GM12878 (cell line): Measurements from ENCODE around the gene B3GNT7. TPM values are rescaled to one million over a fixed set of nuclear protein-coding genes. Genes with fewer than 3 reads are reported as not detected.

Experiments used
- ATAC-seq: fragments of 200-7000 bp; cut with Tn5 transposase; 3 replicates; pipeline ENCODE4 v1.9.1; 2020; ENCODE audit warnings: mild to moderate bottlenecking, moderate library complexity
- BruUV-seq: library from RNA; stranded (reverse); fragments of 400-500 nt; replicated peaks from 2 replicates; lab custom pipeline; 2021; lab: Mats Ljungman, UMichigan
- CTCF ChIA-PET: fragments of 300-600 bp; sonication (Branson Sonifier 250); formaldehyde crosslinking; extraction: SDS; loops from one replicate; lab custom pipeline; 2021; ENCODE audit warnings: inconsistent platforms; lab: Yijun Ruan, JAX
- POLR2A ChIA-PET: fragments of 350-600 bp; formaldehyde crosslinking; extraction: SDS; loops from one replicate; lab custom pipeline; 2021; ENCODE audit warnings: inconsistent platforms; lab: Charles Lee
- RAD21 ChIA-PET: fragments of 300-600 bp; sonication (Branson Sonifier 250); formaldehyde crosslinking; loops from one replicate; lab custom pipeline; 2023; ENCODE audit warnings: antibody characterized with exemption; ENCODE audit not compliant: unreplicated experiment; lab: Charles Lee
- SMC1A ChIA-PET: fragments of 300-600 bp; sonication (Branson Sonifier 250); formaldehyde crosslinking; loops from one replicate; lab custom pipeline; 2023; ENCODE audit not compliant: unreplicated experiment, uncharacterized antibody; lab: Charles Lee
- DNase-seq: peaks from one replicate; pipeline ENCODE4 v3.0.0-alpha.2; 2011; ENCODE audit warnings: low read depth, low spot score
- FAIRE-seq: peaks from 3 replicates; lab custom pipeline; 2011; peaks lifted over from hg19 to GRCh38; lab: Jason Lieb, UNC
- H2AFZ ChIP-seq: 2 replicates; pipeline ENCODE4 v1.6.0; 2011; ENCODE audit warnings: low read depth, low read length, control low read depth; ENCODE audit not compliant: control insufficient read depth
- H3K27ac ChIP-seq: 2 replicates; pipeline ENCODE4 v1.5.1; 2011; ENCODE audit warnings: control low read depth; ENCODE audit not compliant: control insufficient read depth, insufficient read depth
- H3K27me3 ChIP-seq, 2 experiments: replicated peaks in 1 of 2; 2 replicates each; pipeline versions ENCODE4 v1.6.0 to v1.6.1; 2011; ENCODE audit warnings: low read length in 1 of 2; ENCODE audit not compliant: control insufficient read depth in 2 of 2, insufficient read depth in 2 of 2
- H3K36me3 ChIP-seq, 2 experiments: 2 replicates each; pipeline ENCODE4 v1.5.1; 2011; ENCODE audit warnings: low read length in 1 of 2; ENCODE audit not compliant: control insufficient read depth in 2 of 2, insufficient read depth in 2 of 2
- H3K4me1 ChIP-seq: 2 replicates; pipeline ENCODE4 v1.6.1; 2011; ENCODE audit warnings: mild to moderate bottlenecking, low read length, moderate library complexity, mixed read lengths; ENCODE audit not compliant: control insufficient read depth, insufficient read depth
- H3K4me2 ChIP-seq: 2 replicates; pipeline ENCODE4 v1.6.0; 2011; ENCODE audit warnings: control low read depth; ENCODE audit not compliant: control insufficient read depth, insufficient read depth
- H3K4me3 ChIP-seq: fragments of 200-600 bp; sonication (generic); 2 replicates; pipeline ENCODE4 v1.5.1; 2016
- H3K79me2 ChIP-seq: 2 replicates; pipeline ENCODE4 v1.6.0; 2011; ENCODE audit warnings: low read length; ENCODE audit not compliant: control insufficient read depth, insufficient read depth
- H3K9ac ChIP-seq: 2 replicates; pipeline ENCODE4 v1.8.0; 2011; ENCODE audit warnings: low read length, control low read depth, mixed read lengths; ENCODE audit not compliant: control insufficient read depth, insufficient read depth
- H3K9me3 ChIP-seq: replicated peaks from 3 replicates; pipeline ENCODE4 v1.5.1; 2011; ENCODE audit warnings: mild to moderate bottlenecking, low read length; ENCODE audit not compliant: control insufficient read depth, insufficient read depth
- H4K20me1 ChIP-seq: 2 replicates; pipeline ENCODE4 v1.6.0; 2011; ENCODE audit not compliant: control insufficient read depth, insufficient read depth
- BACH1 ChIP-seq: fragments of 450-650 bp; IDR thresholded peaks from 2 replicates; pipeline ENCODE4 v1.6.1; 2017; ENCODE audit warnings: mild to moderate bottlenecking, borderline replicate concordance
- CBX5 ChIP-seq: sonication (generic); IDR thresholded peaks from 2 replicates; pipeline ENCODE4 v1.6.1; 2016; ENCODE audit warnings: low read depth, moderate library complexity, mild to moderate bottlenecking, inconsistent platforms
- EP300 ChIP-seq, 2 experiments: fragments of 150-350 bp in 1 of 2; IDR thresholded peaks; 2 replicates each; pipeline ENCODE4 v1.6.1; 2011 to 2012; ENCODE audit warnings: low read depth in 2 of 2, low read length in 2 of 2, borderline replicate concordance in 1 of 2, improper control_type of control experiment in 1 of 2, inconsistent platforms in 1 of 2; ENCODE audit not compliant: control insufficient read depth in 1 of 2
- HDAC2 ChIP-seq: fragments of 200-600 bp; sonication (generic); IDR thresholded peaks from 2 replicates; pipeline ENCODE4 v1.6.1; 2017
- MEF2B ChIP-seq: fragments of 450-650 bp; IDR thresholded peaks from 2 replicates; pipeline ENCODE4 v1.6.1; 2018; ENCODE audit warnings: mild to moderate bottlenecking, moderate library complexity; ENCODE audit not compliant: partially characterized antibody, poor library complexity, severe bottlenecking
- MTA2 ChIP-seq: fragments of 450-650 bp; IDR thresholded peaks from 2 replicates; pipeline ENCODE4 v1.6.1; 2016; ENCODE audit warnings: low read depth, mild to moderate bottlenecking, moderate library complexity
- MTA3 ChIP-seq: IDR thresholded peaks from 2 replicates; pipeline ENCODE4 v1.6.1; 2012; ENCODE audit warnings: low read length, inconsistent platforms, borderline replicate concordance
- PAX5 ChIP-seq: IDR thresholded peaks from 2 replicates; pipeline ENCODE4 v1.6.1; 2011; ENCODE audit warnings: low read depth, low read length, borderline replicate concordance
- RFX5 ChIP-seq: IDR thresholded peaks from 2 replicates; pipeline ENCODE4 v1.6.1; 2011; ENCODE audit warnings: low read depth, low read length, improper control_type of control experiment
- STAT1 ChIP-seq: fragments of 450-650 bp; conservative IDR thresholded peaks from 2 replicates; pipeline ENCODE4 v1.6.1; 2014; ENCODE audit warnings: antibody characterized with exemption, mild to moderate bottlenecking
- TCF12 ChIP-seq: IDR thresholded peaks from 2 replicates; pipeline ENCODE4 v1.6.1; 2011; ENCODE audit warnings: low read depth, mild to moderate bottlenecking, low read length
- ZNF207 ChIP-seq: fragments of 450-650 bp; IDR thresholded peaks from 2 replicates; pipeline ENCODE4 v1.6.1; 2014; ENCODE audit warnings: antibody characterized with exemption, mild to moderate bottlenecking, borderline replicate concordance
- ZSCAN29 ChIP-seq: fragments of 450-650 bp; IDR thresholded peaks from 2 replicates; pipeline ENCODE4 v1.6.1; 2017; ENCODE audit warnings: mild to moderate bottlenecking, moderate library complexity
- WGBS: methylation state at CpG from one replicate; pipeline ENCODE4 v1.1.6; 2016; ENCODE audit warnings: low lambda C conversion rate; ENCODE audit not compliant: insufficient replicate concordance, insufficient coverage; ENCODE audit errors: missing lambda C conversion rate; 5-methylcytosine and 5-hydroxymethylcytosine counted together
- in situ Hi-C: fragments of 300-500 bp; cut with MboI; formaldehyde crosslinking; loops from 9 replicates; pipeline ENCODE4 v1.14.3; 2018; ENCODE audit warnings: mixed read lengths
- intact Hi-C: fragments of 100-400 bp; cut with micrococcal nuclease; formaldehyde crosslinking; loops from one replicate; pipeline ENCODE4 v1.14.2; 2022; ENCODE audit not compliant: unreplicated experiment
- polyA plus RNA-seq, 11 experiments: library from polyadenylated mRNA; depleted of rRNA in 4 of 11; unstranded in 6 of 11; stranded (reverse) in 5 of 11; fragments of >200 nt; fragmentation: Nextera tagmentation in 4 of 11; fragmentation: Illumina TruSeq in 1 of 11; extraction: Ambion mirVana in 4 of 11; extraction: Trizol in 1 of 11; gene quantifications; 1 replicate in 1 of 11; 2 replicates in 10 of 11; pipeline versions ENCODE4 v1.2.1 to v1.2.3, GENCODE V29; 2011 to 2016; ENCODE audit warnings: inconsistent platforms in 2 of 11, missing spikeins in 2 of 11, low read depth in 1 of 11
- total RNA-seq, 4 experiments: library from RNA; depleted of rRNA in 3 of 4; stranded (reverse); fragments of >200 nt in 3 of 4; fragmentation: Illumina TruSeq in 1 of 4; extraction: Trizol in 1 of 4; gene quantifications; 2 replicates each; pipeline versions ENCODE4 v1.2.1 to v1.2.3, GENCODE V29; 2013 to 2021
- TF ChIP-seq, protein P1 (sequence below): IDR thresholded peaks from 2 replicates; pipeline ENCODE4 v1.6.1; 2011; ENCODE audit warnings: low read depth, low read length, improper control_type of control experiment, borderline replicate concordance
- TF ChIP-seq, protein P2 (sequence below): fragments of 450-650 bp; IDR thresholded peaks from 2 replicates; pipeline ENCODE4 v1.6.1; 2016; ENCODE audit warnings: mild to moderate bottlenecking

Gene B3GNT7
- total and polyA plus RNA-seq, 10 of the 15 experiments (the other 5 are each of a cell fraction or from before 2014, with no cell fraction given) = 0.91 to 12.6 (median 3.7) TPM

DNA sequence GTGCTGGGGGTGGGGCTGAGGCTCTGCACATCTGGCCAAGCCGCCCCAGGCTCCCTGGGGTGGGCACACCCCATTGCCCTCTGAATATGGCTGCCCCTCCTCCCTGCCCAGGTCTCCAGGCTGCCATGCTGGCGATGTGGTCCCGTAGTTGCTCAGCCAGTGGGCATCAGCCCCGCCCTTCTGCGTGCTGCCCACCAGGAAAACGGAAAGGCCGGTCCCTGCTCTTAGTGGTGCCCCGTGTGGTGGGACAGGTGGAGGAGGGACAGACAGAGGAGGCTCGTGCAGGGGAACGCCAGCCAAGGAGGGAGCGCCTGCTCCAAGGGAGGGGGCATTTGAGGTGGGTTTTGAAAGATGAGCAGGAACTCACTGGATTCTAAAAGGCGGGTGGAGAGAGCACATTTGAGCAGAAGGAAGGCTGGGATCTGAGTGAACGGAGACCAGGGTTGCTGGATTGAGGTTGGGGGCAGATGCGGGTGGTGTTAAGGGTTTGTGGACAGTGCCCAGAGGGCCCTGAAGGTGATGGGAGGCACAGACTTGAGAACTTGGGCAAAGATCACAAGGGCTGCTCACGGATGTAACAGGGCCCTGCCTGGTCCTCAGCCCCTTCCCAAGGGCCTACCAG lies 6.7 kb upstream of the B3GNT7 start:
- SMC1A ChIA-PET = no interaction called here
- Histone ChIP-seq H2AFZ (no peak overlapping the region), H3K4me3 (no peak overlapping the region), H3K4me2 (no peak overlapping the region), H3K27ac (no peak overlapping the region), H3K79me2 (peaks cover 22% of the 10 kb centered on the region), H3K9ac (no peak overlapping the region), H3K27me3 (no peaks in the 10 kb centered on the region), H3K9me3 (peaks cover 4% of the 10 kb centered on the region; the same call in 2 of the 3 replicates), H3K36me3 (no peaks in the 10 kb centered on the region), H3K4me1 (peaks cover 31% of the 10 kb centered on the region), H4K20me1 (no peaks in the 10 kb centered on the region)
- DNase-seq = no peak
- 60% methylated on average over 15 of the region's 15 CpGs for WGBS
- POLR2A ChIA-PET = no interaction called here
- RAD21 ChIA-PET = no interaction called here
- in situ Hi-C loops (no loop called here), intact Hi-C loops (no loop called here)
- no peak for TF ChIP-seq EP300 (IDR thresholded peaks at IDR 0.05; ENCODE audit: borderline replicate concordance in 1 of 2, control insufficient read depth in 1 of 2, low read depth in 2 of 2, low read length in 2 of 2)
- TF ChIP-seq, protein P1, sequence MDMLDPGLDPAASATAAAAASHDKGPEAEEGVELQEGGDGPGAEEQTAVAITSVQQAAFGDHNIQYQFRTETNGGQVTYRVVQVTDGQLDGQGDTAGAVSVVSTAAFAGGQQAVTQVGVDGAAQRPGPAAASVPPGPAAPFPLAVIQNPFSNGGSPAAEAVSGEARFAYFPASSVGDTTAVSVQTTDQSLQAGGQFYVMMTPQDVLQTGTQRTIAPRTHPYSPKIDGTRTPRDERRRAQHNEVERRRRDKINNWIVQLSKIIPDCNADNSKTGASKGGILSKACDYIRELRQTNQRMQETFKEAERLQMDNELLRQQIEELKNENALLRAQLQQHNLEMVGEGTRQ = no peak
- no peak for TF ChIP-seq PAX5
- TF ChIP-seq TCF12 = no peak
- TF ChIP-seq STAT1 = no peak
- TF ChIP-seq CBX5 = no peak
- no peak for TF ChIP-seq HDAC2
- no peak for TF ChIP-seq ZNF207
- no peak for TF ChIP-seq MTA3
- no peak for TF ChIP-seq MEF2B
- TF ChIP-seq RFX5 = no peak
- TF ChIP-seq ZSCAN29 = no peak
- TF ChIP-seq BACH1 = no peak
- TF ChIP-seq, protein P2, sequence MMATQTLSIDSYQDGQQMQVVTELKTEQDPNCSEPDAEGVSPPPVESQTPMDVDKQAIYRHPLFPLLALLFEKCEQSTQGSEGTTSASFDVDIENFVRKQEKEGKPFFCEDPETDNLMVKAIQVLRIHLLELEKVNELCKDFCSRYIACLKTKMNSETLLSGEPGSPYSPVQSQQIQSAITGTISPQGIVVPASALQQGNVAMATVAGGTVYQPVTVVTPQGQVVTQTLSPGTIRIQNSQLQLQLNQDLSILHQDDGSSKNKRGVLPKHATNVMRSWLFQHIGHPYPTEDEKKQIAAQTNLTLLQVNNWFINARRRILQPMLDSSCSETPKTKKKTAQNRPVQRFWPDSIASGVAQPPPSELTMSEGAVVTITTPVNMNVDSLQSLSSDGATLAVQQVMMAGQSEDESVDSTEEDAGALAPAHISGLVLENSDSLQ = no peak
- no peak for TF ChIP-seq MTA2
- CTCF ChIA-PET = no interaction called here
- no peak for FAIRE-seq
- ATAC-seq = no peak
- BruUV-seq = no TSS peak
